Suprapubic skin (tissue), 3 donors: ENCODE data around the gene ZFYVE1.
"Not testable (repeated sequence)": the region's sequence is repeated elsewhere in the genome, so short reads cannot be mapped to it uniquely, and the experiment has no call there.

Experiments
- CTCF ChIP-seq, 2 donors: fragments of 200-600 bp in 1 of 2; fragments of 450-650 bp in 1 of 2; sonication (generic) in 1 of 2; IDR thresholded peaks; one replicate each; pipeline ENCODE4 v1.5.1; 2016 to 2019; ENCODE audit warnings: antibody characterized with exemption in 2 of 2, mild to moderate bottlenecking in 1 of 2, moderate library complexity in 1 of 2
- POLR2AphosphoS5 ChIP-seq, 3 donors: sonication (generic); formaldehyde crosslinking; IDR thresholded peaks; one replicate each; pipeline ENCODE4 v1.6.1; 2017; ENCODE audit warnings: antibody characterized with exemption in 3 of 3

- not testable (repeated sequence) for TF ChIP-seq POLR2AphosphoS5, CTCF (IDR thresholded peaks at IDR 0.05)
Measured at GRCh38 chr14:73015552-73015951, 11.4 kb downstream of the ZFYVE1 start.
